ENCODE results near the gene SEMA6A.
A peak's percentile ranks its signal among the peaks of the same experiment; 100 is the strongest.

The SEMA6A gene

GRCh38 chr5:116487045-116487444 is 87.6 kb downstream of the SEMA6A start:
- no peak for DNase-seq

DNA sequence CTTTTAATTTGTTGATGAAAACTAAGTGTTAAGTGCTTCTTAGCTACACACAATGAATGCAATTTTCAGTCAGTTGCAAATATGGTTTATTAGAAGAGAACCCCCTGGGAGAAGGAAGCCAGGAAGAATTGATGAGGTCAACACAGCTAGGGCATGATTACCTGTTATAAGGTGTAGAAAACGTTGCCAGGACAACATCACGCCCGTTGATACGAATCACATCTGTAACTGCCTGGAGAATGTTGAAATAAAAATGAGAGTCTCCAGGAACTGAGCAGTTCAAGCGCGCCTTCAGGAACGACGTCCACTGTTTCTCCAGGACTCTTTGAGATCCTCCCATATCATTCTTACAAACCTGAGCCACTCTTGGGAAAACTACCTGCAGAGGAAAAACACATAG is 88.0 kb downstream of the SEMA6A start:
- no peak for DNase-seq

DNA sequence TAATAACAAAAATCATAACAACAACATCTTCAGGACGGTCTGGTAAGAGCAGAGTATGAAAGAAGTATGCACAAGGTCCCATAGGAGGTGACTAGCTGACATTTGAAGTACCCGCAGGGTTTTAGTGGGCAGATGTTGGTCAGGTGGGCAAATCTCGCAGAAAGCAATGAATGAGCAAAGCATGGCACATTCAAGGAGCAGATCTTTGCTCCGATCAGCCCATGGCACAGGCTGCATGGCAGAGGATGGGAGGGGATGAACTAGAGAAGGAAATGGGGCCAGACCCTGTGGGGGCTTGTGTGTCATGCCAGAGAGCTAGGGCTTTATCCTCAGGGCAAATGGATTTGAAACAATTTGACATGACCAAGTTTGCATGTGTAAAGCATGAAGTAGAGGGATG is 90.0 kb downstream of the SEMA6A start:
- DNase-seq, result no peak

- no peak for DNase-seq
Measured at GRCh38 chr5:116482394-116482793, 92.2 kb downstream of the SEMA6A start.

DNA sequence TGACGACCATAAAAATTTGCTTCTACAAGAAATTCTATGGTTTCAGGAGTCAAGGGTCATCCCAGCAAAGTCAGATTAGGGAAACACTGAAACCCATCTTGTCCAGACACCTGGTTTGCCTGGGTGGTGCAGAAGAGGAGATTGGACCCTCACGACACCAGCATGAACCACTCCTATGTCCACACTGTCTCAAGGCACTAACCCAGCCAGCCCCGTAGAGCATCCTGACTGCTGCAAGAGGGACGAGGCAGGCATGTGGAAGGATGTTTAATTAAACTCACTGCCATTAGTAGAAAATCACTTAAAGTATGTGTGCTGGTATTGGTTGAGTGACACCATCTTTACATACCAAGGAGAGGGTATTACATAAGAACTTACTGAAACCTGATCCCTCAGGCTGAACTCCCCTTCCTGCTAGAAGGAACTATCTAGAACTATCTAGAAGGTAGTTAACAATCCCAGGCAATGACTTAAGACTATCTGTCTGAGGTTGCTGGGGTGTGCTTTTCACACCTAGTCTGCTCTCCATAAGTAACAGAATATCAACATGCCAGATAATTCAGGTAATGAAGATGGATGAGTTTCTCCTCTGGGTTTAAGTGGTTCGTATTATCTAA is 93.6 kb downstream of the SEMA6A start:
- no peak for DNase-seq

GRCh38 chr5:116479776-116480675 is 94.6 kb downstream of the SEMA6A start:
- DNase-seq, result no peak

DNA sequence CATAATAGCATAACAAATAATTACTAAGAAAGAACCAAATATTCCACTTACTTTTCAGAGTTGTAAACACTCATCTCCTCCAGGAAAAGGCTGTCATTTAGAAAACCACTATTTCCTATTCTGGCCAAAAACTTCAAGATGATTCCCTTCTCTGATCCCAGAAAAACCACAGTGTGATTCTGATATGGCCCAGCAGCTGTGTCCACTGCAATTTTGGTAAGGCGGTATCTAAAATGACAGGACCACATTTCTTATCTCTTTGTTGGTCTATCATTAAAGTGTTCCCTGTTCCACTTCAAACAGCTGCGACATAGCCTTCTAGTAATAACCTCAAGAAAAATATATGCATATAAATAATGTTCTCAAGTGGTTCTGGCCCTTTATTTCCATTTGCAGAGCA is 96.1 kb downstream of the SEMA6A start:
- DNase-seq, result no peak

DNA sequence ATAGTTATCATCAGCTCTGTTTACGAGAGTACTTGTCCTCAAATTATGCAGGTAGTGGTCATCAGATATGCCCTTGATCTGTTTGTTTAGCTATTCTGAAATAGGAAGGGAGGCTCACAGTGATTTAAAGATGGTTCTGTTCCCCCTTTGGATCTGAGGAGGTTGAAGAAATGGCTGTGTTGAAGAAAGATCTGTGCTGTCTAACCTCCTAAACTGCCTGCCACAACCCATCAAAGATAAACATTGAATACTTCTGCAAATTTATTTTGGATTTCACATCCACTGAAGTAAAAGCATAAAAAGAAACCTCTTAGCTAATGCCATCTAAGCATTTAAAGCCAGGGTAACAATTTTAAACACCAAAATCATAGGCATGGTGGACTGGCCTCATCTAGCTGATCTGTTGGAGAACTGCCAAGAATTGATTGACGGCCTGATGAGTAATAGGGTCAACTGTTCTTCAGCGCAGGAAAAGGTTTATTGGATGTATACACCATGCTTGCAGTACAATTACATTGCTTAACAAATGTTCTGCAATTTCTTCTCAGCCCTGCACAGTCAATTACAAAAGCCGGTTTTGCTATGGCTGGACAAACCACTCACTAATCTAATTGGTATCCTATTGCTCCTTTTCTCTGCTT is 97.6 kb downstream of the SEMA6A start:
- no peak for DNase-seq

DNA sequence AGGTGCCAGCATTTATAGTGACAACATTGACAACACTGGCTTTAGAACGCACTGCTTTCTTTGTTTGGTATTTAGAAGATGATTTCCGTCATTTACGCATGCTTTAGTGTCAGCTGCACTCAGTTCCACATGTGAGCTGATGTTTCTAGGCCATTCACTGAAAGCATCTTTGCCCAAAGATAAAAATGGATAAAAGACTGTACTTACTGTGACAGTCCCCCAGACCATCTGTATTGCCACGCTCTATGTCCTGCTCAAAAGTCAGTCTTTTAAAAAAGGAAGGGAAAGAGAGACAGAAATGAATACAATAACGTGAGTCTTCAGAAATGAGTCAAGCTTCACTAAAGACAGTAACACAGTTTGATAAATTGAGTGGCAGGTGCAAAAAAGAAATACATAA is 99.3 kb downstream of the SEMA6A start:
- DNase-seq, result no peak

DNA sequence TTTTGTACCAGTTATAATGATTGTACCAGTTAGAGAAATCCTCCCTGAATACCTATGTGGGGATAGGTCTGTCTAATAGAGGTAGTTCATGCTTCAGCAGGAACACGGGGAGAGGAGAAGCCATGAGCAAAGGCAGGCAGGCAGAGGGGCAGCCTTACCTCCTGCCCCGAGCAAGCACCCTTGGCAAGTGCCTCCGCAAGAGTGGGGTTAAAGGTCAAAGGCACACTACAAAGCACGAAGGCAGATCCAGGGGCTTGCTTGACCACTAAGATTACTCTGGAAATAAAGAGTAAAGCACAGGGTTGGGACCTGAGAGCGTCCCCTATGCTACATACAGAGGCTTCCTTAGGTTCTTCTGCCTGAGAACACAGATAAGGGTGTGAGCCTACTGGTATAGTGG is 100.9 kb downstream of the SEMA6A start:
- DNase-seq, result no peak

GRCh38 chr5:116472274-116472673 is 102.3 kb downstream of the SEMA6A start:
- no peak for DNase-seq

- DNase-seq, result no peak
Measured at GRCh38 chr5:116469631-116470030, 105.0 kb downstream of the SEMA6A start.

DNA sequence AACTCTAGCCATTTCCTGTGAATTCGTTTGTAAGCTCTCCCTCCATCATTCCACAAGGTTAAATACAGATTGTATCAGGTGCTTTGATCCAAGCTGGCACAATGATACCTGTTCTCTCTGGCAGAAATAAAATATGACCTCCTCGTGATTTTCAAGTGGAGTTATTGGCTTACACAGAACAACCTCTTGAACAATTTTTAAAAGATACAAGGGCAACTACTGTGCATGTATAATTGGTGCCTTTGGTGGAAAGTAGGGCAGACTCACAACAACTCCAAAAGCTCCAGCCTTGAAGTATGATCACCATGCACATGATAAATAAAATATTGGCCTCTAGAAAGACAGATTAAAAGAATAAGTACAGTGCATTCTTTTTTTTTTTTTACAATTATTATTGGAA is 106.0 kb downstream of the SEMA6A start:
- DNase-seq, result no peak

DNA sequence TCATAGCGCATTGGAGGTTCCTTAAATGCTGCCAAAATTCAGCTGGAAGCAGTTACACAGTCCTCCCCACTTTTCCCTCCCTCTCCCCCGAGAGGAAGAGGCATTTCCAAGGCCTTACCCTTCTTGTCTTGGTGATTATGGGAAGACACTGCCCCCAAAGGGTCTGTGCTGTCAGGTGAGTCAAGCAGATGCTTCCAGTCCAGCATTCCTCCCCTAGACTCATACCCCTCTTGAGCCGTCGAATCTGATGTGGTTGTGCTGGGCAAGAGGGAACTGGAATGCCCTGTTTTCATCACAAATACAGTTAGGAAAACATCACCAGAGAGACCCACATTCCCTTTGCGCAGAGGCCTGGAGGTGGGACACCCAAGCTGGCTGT is 107.2 kb downstream of the SEMA6A start:
- DNase-seq, result no peak

- DNase-seq, result no peak
Measured at GRCh38 chr5:116466727-116467464, 107.7 kb downstream of the SEMA6A start.

DNA sequence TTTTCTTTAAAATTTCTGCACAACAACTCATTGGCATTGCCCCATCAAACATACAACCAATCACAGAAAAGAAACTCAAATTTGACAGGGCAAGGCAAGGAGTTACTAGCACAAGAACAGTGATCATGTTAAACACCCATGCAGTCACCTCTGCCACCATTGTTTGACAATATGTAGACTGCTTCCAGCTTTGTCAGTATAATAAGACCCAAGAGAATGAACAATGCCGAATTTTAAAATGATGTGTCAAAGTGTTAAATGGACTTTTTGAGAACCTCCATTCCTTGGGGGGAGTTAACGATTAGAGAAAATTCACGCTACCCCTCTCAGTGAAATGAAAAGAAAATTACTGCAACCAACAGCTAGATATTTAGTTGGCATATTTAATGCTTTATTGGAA is 109.2 kb downstream of the SEMA6A start:
- no peak for DNase-seq

GRCh38 chr5:116464144-116464708 is 110.4 kb downstream of the SEMA6A start:
- DNase-seq, result no peak

GRCh38 chr5:116462500-116462899 is 112.1 kb downstream of the SEMA6A start:
- no peak for DNase-seq

DNA sequence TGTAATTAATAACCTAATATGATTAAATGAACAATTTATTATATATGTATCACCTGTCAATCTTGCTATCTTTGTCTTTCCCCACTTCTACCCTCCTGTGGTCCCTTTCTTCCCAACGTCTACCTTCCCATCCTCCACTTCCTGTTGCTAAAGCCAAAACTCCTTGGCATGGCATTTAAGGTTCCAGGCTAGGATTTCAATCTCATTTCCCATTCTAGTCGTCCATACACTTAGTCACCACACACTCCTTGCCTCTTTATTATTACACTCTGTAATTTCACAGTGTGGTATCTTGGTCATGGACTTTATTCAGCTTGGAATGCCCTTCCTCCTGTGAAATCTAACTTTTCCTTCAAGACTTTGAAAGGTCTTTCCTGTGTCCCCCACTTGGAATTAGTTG is 115.3 kb downstream of the SEMA6A start:
- DNase-seq, result no peak

- DNase-seq, result no peak
Measured at GRCh38 chr5:116457062-116457461, 117.6 kb downstream of the SEMA6A start.

DNA sequence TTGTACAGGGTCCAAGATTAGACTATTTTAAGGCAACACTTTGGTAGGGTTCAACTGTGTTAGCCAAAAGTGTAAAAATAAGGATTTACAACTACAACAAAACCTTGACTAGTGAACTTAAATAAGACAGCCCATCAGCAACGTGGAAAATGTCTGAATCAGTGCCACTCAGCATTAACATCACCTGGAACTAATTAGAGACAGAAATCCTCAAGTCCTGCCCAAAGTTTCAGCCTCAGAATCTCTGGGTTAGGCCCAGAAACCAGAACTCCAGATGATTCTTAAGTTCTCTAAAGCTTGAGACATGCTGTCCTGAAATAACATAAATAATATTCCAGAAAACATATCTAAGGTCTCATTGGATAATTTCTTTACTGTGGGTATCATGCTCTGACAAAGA is 118.6 kb downstream of the SEMA6A start:
- no peak for DNase-seq

- DNase-seq, result no peak
Measured at GRCh38 chr5:116455061-116455460, 119.6 kb downstream of the SEMA6A start.

- DNase-seq, result peak; percentile 11
Measured at GRCh38 chr5:116454417-116454927, 120.2 kb downstream of the SEMA6A start.

All from activated CD4-positive, alpha-beta T cell treated with anti-CD3 and anti-CD28 coated beads, Interleukin-2, Interleukin-6, amounts not matched to agents 100 ng/mL and 50 ng/mL, durations not matched to agents 16 hours and 8 hours (primary cell).